ENCODE measurements around the gene MAGEH1.

The MAGEH1 gene

DNA sequence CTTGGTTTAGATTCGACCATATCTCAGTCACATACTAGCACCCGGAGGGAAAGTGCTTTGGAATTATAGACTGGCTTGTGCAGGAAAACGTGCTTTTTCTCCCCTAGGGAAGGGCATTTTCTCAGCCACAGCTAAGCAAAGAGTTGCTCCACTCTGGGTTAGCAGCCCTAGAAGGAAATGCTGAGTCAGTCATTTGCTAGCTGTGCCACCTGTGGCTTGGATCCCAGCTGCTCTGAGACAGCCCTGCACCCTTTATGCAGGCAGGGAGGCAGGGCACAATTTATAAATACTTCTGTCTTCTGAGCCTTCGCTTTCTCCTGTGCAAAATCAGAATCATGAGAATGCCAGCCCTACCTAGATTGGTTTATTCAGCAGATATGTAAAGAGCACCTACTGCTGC, 39.0 kb downstream of the MAGEH1 start:
- DNase-seq: peak; percentile 33
